GM12878 (cell line): Measurements from ENCODE around the gene IL19. TPM values are rescaled to one million over a fixed set of nuclear protein-coding genes. Genes with fewer than 3 reads are reported as not detected.

ENCODE experiments used
- ATAC-seq: fragments of 200-7000 bp; cut with Tn5 transposase; 3 replicates; pipeline ENCODE4 v1.9.1; 2020; ENCODE audit warnings: mild to moderate bottlenecking, moderate library complexity
- BruUV-seq: library from RNA; stranded (reverse); fragments of 400-500 nt; replicated peaks from 2 replicates; lab custom pipeline; 2021; lab: Mats Ljungman, UMichigan
- CTCF ChIA-PET: fragments of 300-600 bp; sonication (Branson Sonifier 250); formaldehyde crosslinking; extraction: SDS; loops from one replicate; lab custom pipeline; 2021; ENCODE audit warnings: inconsistent platforms; lab: Yijun Ruan, JAX
- POLR2A ChIA-PET: fragments of 350-600 bp; formaldehyde crosslinking; extraction: SDS; loops from one replicate; lab custom pipeline; 2021; ENCODE audit warnings: inconsistent platforms; lab: Charles Lee
- RAD21 ChIA-PET: fragments of 300-600 bp; sonication (Branson Sonifier 250); formaldehyde crosslinking; loops from one replicate; lab custom pipeline; 2023; ENCODE audit warnings: antibody characterized with exemption; ENCODE audit not compliant: unreplicated experiment; lab: Charles Lee
- SMC1A ChIA-PET: fragments of 300-600 bp; sonication (Branson Sonifier 250); formaldehyde crosslinking; loops from one replicate; lab custom pipeline; 2023; ENCODE audit not compliant: unreplicated experiment, uncharacterized antibody; lab: Charles Lee
- DNase-seq: peaks from one replicate; pipeline ENCODE4 v3.0.0-alpha.2; 2011; ENCODE audit warnings: low read depth, low spot score
- FAIRE-seq: peaks from 3 replicates; lab custom pipeline; 2011; peaks lifted over from hg19 to GRCh38; lab: Jason Lieb, UNC
- H2AFZ ChIP-seq: 2 replicates; pipeline ENCODE4 v1.6.0; 2011; ENCODE audit warnings: low read depth, low read length, control low read depth; ENCODE audit not compliant: control insufficient read depth
- H3K27ac ChIP-seq: 2 replicates; pipeline ENCODE4 v1.5.1; 2011; ENCODE audit warnings: control low read depth; ENCODE audit not compliant: control insufficient read depth, insufficient read depth
- H3K27me3 ChIP-seq, 2 experiments: replicated peaks in 1 of 2; 2 replicates each; pipeline versions ENCODE4 v1.6.0 to v1.6.1; 2011; ENCODE audit warnings: low read length in 1 of 2; ENCODE audit not compliant: control insufficient read depth in 2 of 2, insufficient read depth in 2 of 2
- H3K36me3 ChIP-seq, 2 experiments: 2 replicates each; pipeline ENCODE4 v1.5.1; 2011; ENCODE audit warnings: low read length in 1 of 2; ENCODE audit not compliant: control insufficient read depth in 2 of 2, insufficient read depth in 2 of 2
- H3K4me1 ChIP-seq: 2 replicates; pipeline ENCODE4 v1.6.1; 2011; ENCODE audit warnings: mild to moderate bottlenecking, low read length, moderate library complexity, mixed read lengths; ENCODE audit not compliant: control insufficient read depth, insufficient read depth
- H3K4me2 ChIP-seq: 2 replicates; pipeline ENCODE4 v1.6.0; 2011; ENCODE audit warnings: control low read depth; ENCODE audit not compliant: control insufficient read depth, insufficient read depth
- H3K4me3 ChIP-seq: fragments of 200-600 bp; sonication (generic); 2 replicates; pipeline ENCODE4 v1.5.1; 2016
- H3K79me2 ChIP-seq: 2 replicates; pipeline ENCODE4 v1.6.0; 2011; ENCODE audit warnings: low read length; ENCODE audit not compliant: control insufficient read depth, insufficient read depth
- H3K9ac ChIP-seq: 2 replicates; pipeline ENCODE4 v1.8.0; 2011; ENCODE audit warnings: low read length, control low read depth, mixed read lengths; ENCODE audit not compliant: control insufficient read depth, insufficient read depth
- H3K9me3 ChIP-seq: replicated peaks from 3 replicates; pipeline ENCODE4 v1.5.1; 2011; ENCODE audit warnings: mild to moderate bottlenecking, low read length; ENCODE audit not compliant: control insufficient read depth, insufficient read depth
- H4K20me1 ChIP-seq: 2 replicates; pipeline ENCODE4 v1.6.0; 2011; ENCODE audit not compliant: control insufficient read depth, insufficient read depth
- BMI1 ChIP-seq: fragments of 450-650 bp; IDR thresholded peaks from 2 replicates; pipeline ENCODE4 v1.6.1; 2016; ENCODE audit warnings: mild to moderate bottlenecking, moderate library complexity, borderline replicate concordance
- CEBPZ ChIP-seq: fragments of 150-350 bp; IDR thresholded peaks from 2 replicates; pipeline ENCODE4 v1.6.1; 2016; ENCODE audit warnings: low read depth, low read length
- GABPA ChIP-seq: IDR thresholded peaks from 2 replicates; pipeline ENCODE4 v1.6.1; 2014; ENCODE audit warnings: antibody characterized with exemption, low read depth, mild to moderate bottlenecking, inconsistent platforms
- HDGF ChIP-seq: fragments of 450-650 bp; IDR thresholded peaks from 2 replicates; pipeline ENCODE4 v1.6.1; 2016; ENCODE audit warnings: antibody characterized with exemption
- JUND ChIP-seq: IDR thresholded peaks from 2 replicates; pipeline ENCODE4 v1.6.1; 2012; ENCODE audit warnings: low read depth, mild to moderate bottlenecking, low read length, improper control_type of control experiment, moderate library complexity
- POLR2AphosphoS5 ChIP-seq: IDR thresholded peaks from 2 replicates; pipeline ENCODE4 v1.6.1; 2011; ENCODE audit warnings: mild to moderate bottlenecking, low read length, inconsistent platforms
- SMC3 ChIP-seq: IDR thresholded peaks from 2 replicates; pipeline ENCODE4 v1.6.1; 2011; ENCODE audit warnings: low read length, improper control_type of control experiment, borderline replicate concordance
- SREBF1 ChIP-seq: IDR thresholded peaks from 2 replicates; pipeline ENCODE4 v1.6.1; 2012; ENCODE audit warnings: mild to moderate bottlenecking, low read length
- SRF ChIP-seq, 2 experiments: IDR thresholded peaks; 2 replicates each; pipeline ENCODE4 v1.6.1; 2011; ENCODE audit warnings: low read depth in 2 of 2, low read length in 2 of 2, mild to moderate bottlenecking in 1 of 2, moderate library complexity in 1 of 2
- TBL1XR1 ChIP-seq: IDR thresholded peaks from 2 replicates; pipeline ENCODE4 v1.6.1; 2012; ENCODE audit warnings: low read depth, low read length, improper control_type of control experiment
- ZNF217 ChIP-seq: fragments of 450-650 bp; IDR thresholded peaks from 2 replicates; pipeline ENCODE4 v1.6.1; 2017; ENCODE audit warnings: antibody characterized with exemption, mild to moderate bottlenecking
- ZNF592 ChIP-seq: fragments of 450-650 bp; IDR thresholded peaks from 2 replicates; pipeline ENCODE4 v1.6.1; 2017; ENCODE audit warnings: mild to moderate bottlenecking, moderate library complexity
- in situ Hi-C: fragments of 300-500 bp; cut with MboI; formaldehyde crosslinking; loops from 9 replicates; pipeline ENCODE4 v1.14.3; 2018; ENCODE audit warnings: mixed read lengths
- intact Hi-C: fragments of 100-400 bp; cut with micrococcal nuclease; formaldehyde crosslinking; loops from one replicate; pipeline ENCODE4 v1.14.2; 2022; ENCODE audit not compliant: unreplicated experiment
- polyA plus RNA-seq, 11 experiments: library from polyadenylated mRNA; depleted of rRNA in 4 of 11; unstranded in 6 of 11; stranded (reverse) in 5 of 11; fragments of >200 nt; fragmentation: Nextera tagmentation in 4 of 11; fragmentation: Illumina TruSeq in 1 of 11; extraction: Ambion mirVana in 4 of 11; extraction: Trizol in 1 of 11; gene quantifications; 1 replicate in 1 of 11; 2 replicates in 10 of 11; pipeline versions ENCODE4 v1.2.1 to v1.2.3, GENCODE V29; 2011 to 2016; ENCODE audit warnings: inconsistent platforms in 2 of 11, missing spikeins in 2 of 11, low read depth in 1 of 11
- total RNA-seq, 4 experiments: library from RNA; depleted of rRNA in 3 of 4; stranded (reverse); fragments of >200 nt in 3 of 4; fragmentation: Illumina TruSeq in 1 of 4; extraction: Trizol in 1 of 4; gene quantifications; 2 replicates each; pipeline versions ENCODE4 v1.2.1 to v1.2.3, GENCODE V29; 2013 to 2021
- TF ChIP-seq, protein P1 (sequence below), 3 experiments: IDR thresholded peaks in 2 of 3; conservative IDR thresholded peaks in 1 of 3; 2 replicates each; pipeline ENCODE4 v1.5.1; 2011; ENCODE audit warnings: low read depth in 3 of 3, low read length in 3 of 3, mild to moderate bottlenecking in 3 of 3, control low read depth in 2 of 3, moderate library complexity in 2 of 3, inconsistent platforms in 1 of 3, mixed read lengths in 1 of 3; ENCODE audit not compliant: control insufficient read depth in 2 of 3, insufficient read depth in 1 of 3; ENCODE audit errors: extremely low read depth in 1 of 3

Gene IL19
- total and polyA plus RNA-seq, 10 of the 15 experiments (the other 5 are each of a cell fraction or from before 2014, with no cell fraction given): 0.10 to 0.73 (median 0.28) TPM; not detected in 6

GRCh38 chr1:206875752-206876377 is 105.3 kb downstream of the IL19 start (continued):
- TF ChIP-seq GABPA (no peak), ZNF217 (no peak), BMI1 (no peak)

DNA sequence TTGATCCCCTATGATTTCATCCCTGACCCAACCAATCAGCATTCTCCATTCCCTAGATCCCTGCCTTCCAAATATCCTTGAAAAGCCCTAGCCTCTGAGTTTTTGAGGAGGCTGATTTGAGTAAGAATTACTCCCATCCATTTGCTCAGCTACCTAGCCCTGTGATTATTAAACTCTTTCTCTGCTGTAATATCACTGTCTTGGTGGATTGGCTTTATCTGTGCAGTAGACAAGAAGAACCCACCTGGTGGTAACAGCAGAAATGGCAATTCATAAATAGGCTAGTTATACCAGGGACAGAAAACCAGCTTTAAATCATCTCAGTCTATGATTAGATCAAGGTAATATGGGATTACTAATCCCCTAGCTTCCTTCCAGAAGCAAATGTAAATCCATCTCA is 107.9 kb downstream of the IL19 start:
- FAIRE-seq: no peak
- POLR2A ChIA-PET: no interaction called here
- in situ Hi-C loops: no loop called here
- TF ChIP-seq SMC3 (no peak), CEBPZ (no peak), POLR2AphosphoS5 (no peak), JUND (no peak), HDGF (no peak), TBL1XR1 (no peak), SRF (IDR thresholded peaks at IDR 0.05; ENCODE audit: low read depth in 2 of 2, low read length in 2 of 2) (no peak), ZNF592 (no peak), SREBF1 (no peak)
- TF ChIP-seq, protein P1, sequence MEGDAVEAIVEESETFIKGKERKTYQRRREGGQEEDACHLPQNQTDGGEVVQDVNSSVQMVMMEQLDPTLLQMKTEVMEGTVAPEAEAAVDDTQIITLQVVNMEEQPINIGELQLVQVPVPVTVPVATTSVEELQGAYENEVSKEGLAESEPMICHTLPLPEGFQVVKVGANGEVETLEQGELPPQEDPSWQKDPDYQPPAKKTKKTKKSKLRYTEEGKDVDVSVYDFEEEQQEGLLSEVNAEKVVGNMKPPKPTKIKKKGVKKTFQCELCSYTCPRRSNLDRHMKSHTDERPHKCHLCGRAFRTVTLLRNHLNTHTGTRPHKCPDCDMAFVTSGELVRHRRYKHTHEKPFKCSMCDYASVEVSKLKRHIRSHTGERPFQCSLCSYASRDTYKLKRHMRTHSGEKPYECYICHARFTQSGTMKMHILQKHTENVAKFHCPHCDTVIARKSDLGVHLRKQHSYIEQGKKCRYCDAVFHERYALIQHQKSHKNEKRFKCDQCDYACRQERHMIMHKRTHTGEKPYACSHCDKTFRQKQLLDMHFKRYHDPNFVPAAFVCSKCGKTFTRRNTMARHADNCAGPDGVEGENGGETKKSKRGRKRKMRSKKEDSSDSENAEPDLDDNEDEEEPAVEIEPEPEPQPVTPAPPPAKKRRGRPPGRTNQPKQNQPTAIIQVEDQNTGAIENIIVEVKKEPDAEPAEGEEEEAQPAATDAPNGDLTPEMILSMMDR (IDR thresholded peaks at IDR 0.05 in 2 of 3, conservative IDR thresholded peaks at IDR 0.05 in 1 of 3; ENCODE audit: control insufficient read depth in 2 of 3, extremely low read depth in 1 of 3, insufficient read depth in 1 of 3, low read depth in 3 of 3, low read length in 3 of 3): peak in 2 of 3 experiments; percentile 6 to 7; a peak in 1 of 6 replicates

More for the DNA sequence above, 107.9 kb downstream of the IL19 start:
- intact Hi-C loops: no loop called here
- H4K20me1 ChIP-seq: no peaks in the 10 kb centered on the region
- H3K36me3 ChIP-seq: no peaks in the 10 kb centered on the region
- no peak for ATAC-seq
- H3K27ac ChIP-seq: no peak overlapping the region
- ChIA-PET SMC1A (interaction anchor here (0.8 to 3.7 kb wide), 3 partner anchors 10 to 144 kb away, joined by 3 to 17 read pairs (median 4); partner anchors contain the start of gene IL20), RAD21 (no interaction called here), CTCF (interaction anchor here (0.6 to 1.7 kb wide), 10 partner anchors 16 to 420 kb away, joined by 3 to 5 read pairs (median 3); no protein-coding TSS in a partner anchor)
- peaks cover 3% of the 10 kb centered on the region; the same call in 2 of the 3 replicates for H3K9me3 ChIP-seq
- H3K9ac ChIP-seq: no peak overlapping the region
- no peak overlapping the region for H3K4me2 ChIP-seq
- no TSS peak for BruUV-seq
- no peaks in the 10 kb centered on the region for H3K4me1 ChIP-seq
- H3K79me2 ChIP-seq: no peaks in the 10 kb centered on the region
- no peaks in the 10 kb centered on the region for H3K27me3 ChIP-seq
- H3K4me3 ChIP-seq: no peak overlapping the region
- no peak for DNase-seq
- no peak overlapping the region for H2AFZ ChIP-seq
